Lower lobe of right lung (tissue), 2 donors: ENCODE measurements around the gene LRRC2. TPM values are rescaled to one million over a fixed set of nuclear protein-coding genes. Genes with fewer than 3 reads are reported as not detected.
"Not testable (repeated sequence)": the region's sequence is repeated elsewhere in the genome, so short reads cannot be mapped to it uniquely, and the experiment has no call there.

Experiments used
- ATAC-seq, 2 donors: fragments of 200-7000 bp; cut with Tn5 transposase; one replicate each; pipeline ENCODE4 v1.9.1; 2020 to 2022; ENCODE audit warnings: mild to moderate bottlenecking in 2 of 2, moderate library complexity in 2 of 2
- DNase-seq: peaks from one replicate; pipeline ENCODE4 v3.0.0-alpha.2; 2020
- H3K27ac ChIP-seq: fragments of 200-600 bp; one replicate; pipeline ENCODE4 v1.8.0; 2022
- H3K27me3 ChIP-seq: fragments of 200-600 bp; one replicate; pipeline ENCODE4 v1.8.0; 2022; ENCODE audit warnings: low read depth
- H3K36me3 ChIP-seq: fragments of 200-600 bp; one replicate; pipeline ENCODE4 v1.8.0; 2022; ENCODE audit warnings: mild to moderate bottlenecking
- H3K4me1 ChIP-seq: fragments of 200-600 bp; one replicate; pipeline ENCODE4 v1.8.0; 2022
- H3K4me3 ChIP-seq: fragments of 200-600 bp; one replicate; pipeline ENCODE4 v1.8.0; 2022; ENCODE audit warnings: mild to moderate bottlenecking
- H3K9me3 ChIP-seq: fragments of 200-600 bp; one replicate; pipeline ENCODE4 v1.8.0; 2022
- intact Hi-C: fragments of 100-400 bp; cut with DNase I; formaldehyde crosslinking; loops from one replicate; pipeline ENCODE4 v1.11.0; 2022
- total RNA-seq: library from RNA; stranded (reverse); fragmentation: NEBNext Ultra II Directional; extraction: Animal tissue kit (Norgen Biotek cat#: 25700); gene quantifications from one replicate; pipeline ENCODE4 v1.2.1, GENCODE V29; 2021
- TF ChIP-seq, protein P1 (sequence below): fragments of 200-600 bp; IDR thresholded peaks from one replicate; pipeline ENCODE4 v1.8.0; 2022; ENCODE audit warnings: antibody characterized with exemption, mild to moderate bottlenecking
- donor health status: DM: no; HTN: yes; CAD: no; lungs with severe emphysema.

LRRC2 gene
- total RNA-seq, 1 donor from 2014 or later: 1.2 TPM

- intact Hi-C loops: no loop called here
- no peaks in the 10 kb centered on the region for H3K36me3 ChIP-seq
- TF ChIP-seq, protein P1, sequence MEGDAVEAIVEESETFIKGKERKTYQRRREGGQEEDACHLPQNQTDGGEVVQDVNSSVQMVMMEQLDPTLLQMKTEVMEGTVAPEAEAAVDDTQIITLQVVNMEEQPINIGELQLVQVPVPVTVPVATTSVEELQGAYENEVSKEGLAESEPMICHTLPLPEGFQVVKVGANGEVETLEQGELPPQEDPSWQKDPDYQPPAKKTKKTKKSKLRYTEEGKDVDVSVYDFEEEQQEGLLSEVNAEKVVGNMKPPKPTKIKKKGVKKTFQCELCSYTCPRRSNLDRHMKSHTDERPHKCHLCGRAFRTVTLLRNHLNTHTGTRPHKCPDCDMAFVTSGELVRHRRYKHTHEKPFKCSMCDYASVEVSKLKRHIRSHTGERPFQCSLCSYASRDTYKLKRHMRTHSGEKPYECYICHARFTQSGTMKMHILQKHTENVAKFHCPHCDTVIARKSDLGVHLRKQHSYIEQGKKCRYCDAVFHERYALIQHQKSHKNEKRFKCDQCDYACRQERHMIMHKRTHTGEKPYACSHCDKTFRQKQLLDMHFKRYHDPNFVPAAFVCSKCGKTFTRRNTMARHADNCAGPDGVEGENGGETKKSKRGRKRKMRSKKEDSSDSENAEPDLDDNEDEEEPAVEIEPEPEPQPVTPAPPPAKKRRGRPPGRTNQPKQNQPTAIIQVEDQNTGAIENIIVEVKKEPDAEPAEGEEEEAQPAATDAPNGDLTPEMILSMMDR: no peak
- peaks cover 3% of the 10 kb centered on the region for H3K27me3 ChIP-seq
- H3K4me1 ChIP-seq: peaks cover 10% of the 10 kb centered on the region
- DNase-seq (no peak), ATAC-seq (no peak)
- peak overlapping the region; percentile 46 for H3K27ac ChIP-seq
- no peaks in the 10 kb centered on the region for H3K9me3 ChIP-seq
- peak overlapping the region; percentile 24 for H3K4me3 ChIP-seq
These were observed 26.6 kb downstream of the LRRC2 start for GRCh38 chr3:46539443-46540005.

DNA sequence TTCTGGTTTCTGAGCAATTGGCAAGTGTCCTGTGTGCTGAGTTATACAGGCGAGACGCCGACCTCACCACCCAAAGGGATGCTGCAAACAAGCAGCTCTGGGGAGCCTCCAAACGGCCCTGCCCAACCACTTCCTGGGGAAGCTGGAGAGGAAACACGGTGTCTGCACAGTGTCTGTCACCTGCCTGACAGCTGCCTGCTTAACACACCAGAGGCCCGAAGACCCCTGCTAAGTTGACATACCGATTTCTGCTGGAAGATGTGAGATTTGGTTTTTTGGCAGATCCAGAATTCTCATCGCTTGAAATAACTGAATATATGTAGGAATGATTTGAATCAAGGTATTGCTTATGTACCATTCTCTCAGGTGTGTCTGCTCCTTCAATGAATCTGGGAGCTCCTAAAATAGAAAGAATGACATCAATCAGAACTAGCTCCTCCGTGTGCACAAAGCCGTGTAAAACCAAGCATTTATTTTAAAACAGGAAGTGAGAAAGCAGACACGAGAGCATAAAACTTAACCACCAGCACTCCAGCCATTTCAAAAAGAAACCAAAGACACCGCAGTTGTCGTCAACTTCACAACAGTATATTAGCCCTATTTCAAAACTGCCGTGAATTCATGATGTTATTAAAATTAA lies 27.2 kb downstream of the LRRC2 start:
- Histone ChIP-seq H3K36me3 (no peaks in the 10 kb centered on the region), H3K27me3 (peaks cover 3% of the 10 kb centered on the region), H3K9me3 (no peaks in the 10 kb centered on the region), H3K4me1 (peaks cover 10% of the 10 kb centered on the region), H3K27ac (peak overlapping the region; percentile 46), H3K4me3 (peak overlapping the region; percentile 24)
- TF ChIP-seq, protein P1: no peak
- DNase-seq (peak; percentile 74), ATAC-seq (peak; percentile 73 to 86)
- intact Hi-C loops: no loop called here

DNA sequence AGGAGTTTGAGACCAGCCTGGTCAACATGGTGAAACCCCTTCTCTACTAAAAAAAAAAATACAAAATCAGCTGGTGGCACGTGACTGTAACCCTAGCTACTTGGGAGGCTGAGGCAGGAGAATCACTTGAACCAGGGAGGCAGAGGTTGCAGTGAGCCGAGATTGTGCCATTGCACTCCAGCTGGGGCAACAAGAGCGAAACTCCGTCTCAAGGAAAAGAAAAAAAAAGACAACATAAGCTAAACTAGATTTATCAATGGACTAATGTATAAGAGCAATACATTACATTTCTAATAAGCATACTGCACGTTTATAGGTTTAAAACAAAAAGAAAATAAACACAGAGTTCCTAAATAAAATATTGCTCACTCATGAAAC lies 27.7 kb downstream of the LRRC2 start:
- H3K27ac ChIP-seq, H3K4me1 ChIP-seq, H3K36me3 ChIP-seq, ATAC-seq, DNase-seq, H3K9me3 ChIP-seq, intact Hi-C loops, H3K27me3 ChIP-seq: not testable (repeated sequence)
- H3K4me3 ChIP-seq: peak overlapping the region; percentile 24

DNA sequence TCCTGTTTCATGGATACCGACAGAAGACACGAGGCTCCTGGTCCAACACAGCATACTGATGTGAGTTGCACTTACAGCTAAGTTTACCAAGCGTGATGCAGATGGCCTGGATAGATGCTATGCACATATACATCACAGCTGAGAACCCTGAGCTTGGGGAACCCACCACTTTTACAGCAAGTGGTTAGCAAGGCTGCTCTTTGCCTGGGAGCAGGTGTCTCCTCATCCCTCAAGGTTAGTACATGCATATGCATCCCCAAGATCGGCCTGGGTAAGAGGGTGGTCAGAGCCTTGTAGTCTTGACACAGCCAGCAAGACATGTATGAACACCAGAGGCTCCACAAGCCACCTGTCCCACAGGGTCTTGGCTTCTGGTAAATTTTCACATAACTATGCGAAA lies 28.3 kb downstream of the LRRC2 start:
- H3K36me3 ChIP-seq: no peaks in the 10 kb centered on the region
- peaks cover 10% of the 10 kb centered on the region for H3K4me1 ChIP-seq
- H3K4me3 ChIP-seq: no peak overlapping the region
- peaks cover 3% of the 10 kb centered on the region for H3K27me3 ChIP-seq
- no peak for DNase-seq
- intact Hi-C loops: no loop called here
- H3K9me3 ChIP-seq: no peaks in the 10 kb centered on the region
- H3K27ac ChIP-seq: no peak overlapping the region
- no peak for ATAC-seq
- TF ChIP-seq, protein P1: no peak

DNA sequence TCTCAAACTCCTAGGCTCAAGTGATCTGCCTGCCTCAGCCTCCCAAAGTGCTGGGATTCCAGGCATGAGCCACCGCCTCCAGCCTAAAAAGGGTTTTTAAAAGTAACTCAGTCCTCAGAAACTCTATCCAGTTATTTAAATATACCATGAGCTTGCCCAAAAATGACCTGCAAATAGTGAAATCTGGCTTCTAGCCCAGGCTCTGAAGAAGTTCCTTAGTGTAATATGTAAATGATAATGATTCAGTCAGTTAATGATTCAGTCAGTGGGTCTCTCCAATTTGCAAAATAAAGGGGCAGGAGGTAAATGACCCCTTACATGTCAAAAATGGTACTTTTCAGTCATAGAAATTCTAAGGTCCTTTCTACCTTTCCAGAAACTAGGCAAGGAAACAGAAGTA lies 28.8 kb downstream of the LRRC2 start:
- intact Hi-C loops: no loop called here
- DNase-seq: no peak
- TF ChIP-seq, protein P1: no peak
- Histone ChIP-seq H3K36me3 (no peaks in the 10 kb centered on the region), H3K4me3 (no peak overlapping the region), H3K9me3 (no peaks in the 10 kb centered on the region), H3K27me3 (peaks cover 3% of the 10 kb centered on the region), H3K27ac (no peak overlapping the region), H3K4me1 (peaks cover 10% of the 10 kb centered on the region)
- ATAC-seq: no peak

DNA sequence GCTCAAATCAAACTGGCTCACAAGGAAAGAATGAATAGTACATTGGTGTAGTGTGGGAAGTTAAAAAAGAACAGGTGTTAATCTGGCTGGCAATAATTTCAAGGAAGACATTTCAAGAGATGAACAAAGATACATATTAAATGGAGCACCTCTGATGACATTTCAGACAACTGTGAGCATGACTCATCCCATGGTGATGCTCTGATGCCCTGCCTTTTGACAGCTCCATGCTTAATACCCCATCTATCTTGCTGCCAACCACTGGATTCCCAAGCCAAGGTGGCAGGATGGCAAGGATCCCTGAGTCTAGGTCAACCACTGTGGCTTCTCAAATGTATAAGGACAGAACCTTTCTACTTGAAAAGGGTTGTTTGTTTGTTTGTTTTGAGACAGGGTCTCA lies 29.3 kb downstream of the LRRC2 start:
- TF ChIP-seq, protein P1: no peak
- ATAC-seq: no peak
- H3K27ac ChIP-seq: no peak overlapping the region
- no peak for DNase-seq
- H3K4me1 ChIP-seq: peaks cover 10% of the 10 kb centered on the region
- peaks cover 3% of the 10 kb centered on the region for H3K27me3 ChIP-seq
- no peak overlapping the region for H3K4me3 ChIP-seq
- intact Hi-C loops: no loop called here
- no peaks in the 10 kb centered on the region for H3K36me3 ChIP-seq
- no peaks in the 10 kb centered on the region for H3K9me3 ChIP-seq
